Gastrocnemius medialis (tissue), 4 donors: ENCODE results near the gene REC114.

Experiments used
- CTCF ChIP-seq, 5 experiments: fragments of 450-650 bp in 3 of 5; fragments of 200-600 bp in 2 of 5; sonication (generic) in 2 of 5; IDR thresholded peaks in 4 of 5; conservative IDR thresholded peaks in 1 of 5; 1 replicate in 4 of 5; 2 replicates in 1 of 5; pipeline ENCODE4 v1.5.1; 2016 to 2019; ENCODE audit warnings: antibody characterized with exemption in 5 of 5, mild to moderate bottlenecking in 3 of 5, moderate library complexity in 3 of 5
- POLR2A ChIP-seq, 2 donors: fragments of 450-650 bp; IDR thresholded peaks; one replicate each; pipeline ENCODE4 v1.6.1; 2017; ENCODE audit warnings: antibody characterized with exemption in 2 of 2, mild to moderate bottlenecking in 2 of 2, moderate library complexity in 2 of 2

- TF ChIP-seq CTCF (IDR thresholded peaks at IDR 0.05 in 4 of 5, conservative IDR thresholded peaks at IDR 0.05 in 1 of 5) (no peak), POLR2A (IDR thresholded peaks at IDR 0.05) (no peak)
Observed at GRCh38 chr15:73578026-73578425, 135.1 kb downstream of the REC114 start.
